GM12892 (cell line): ENCODE results near the gene ARHGEF25.
"Not testable (repeated sequence)": the region's sequence is repeated elsewhere in the genome, so short reads cannot be mapped to it uniquely, and the experiment has no call there.

Source experiments
- POLR2A ChIP-seq: IDR thresholded peaks from 2 replicates; pipeline ENCODE4 v1.6.1; 2011; ENCODE audit warnings: low read depth, low read length, control low read depth
- POLR2AphosphoS5 ChIP-seq: IDR thresholded peaks from 2 replicates; pipeline ENCODE4 v1.6.1; 2011; ENCODE audit warnings: low read depth, low read length, control low read depth

- not testable (repeated sequence) for TF ChIP-seq POLR2AphosphoS5, POLR2A
These were observed 40.8 kb upstream of the ARHGEF25 start for GRCh38 chr12:57570438-57570837.
